HEK293 (cell line): ENCODE results near the gene DLG2.

Experiments
- CTCF ChIA-PET: fragments of 350-600 bp; formaldehyde crosslinking; extraction: SDS; loops from one replicate; lab custom pipeline; 2021; ENCODE audit warnings: antibody characterized with exemption; lab: Yijun Ruan, JAX
- POLR2A ChIA-PET: fragments of 300-600 bp; formaldehyde crosslinking; extraction: SDS; loops from one replicate; lab custom pipeline; 2020; ENCODE audit warnings: antibody characterized with exemption, inconsistent platforms; lab: Yijun Ruan, JAX
- H3K27ac ChIP-seq: fragments of 200-500 bp; sonication (Bioruptor generic); 2 replicates; pipeline ENCODE4 v1.5.1; 2014; ENCODE audit warnings: low read depth, low read length, control low read depth, inconsistent platforms; ENCODE audit errors: extremely low read depth
- H3K36me3 ChIP-seq, 2 experiments: fragments of 200-500 bp in 1 of 2; sonication (Bioruptor generic) in 1 of 2; 1 replicate in 1 of 2; 2 replicates in 1 of 2; pipeline ENCODE4 v1.5.1; 2014 to 2017; ENCODE audit warnings: inconsistent platforms in 2 of 2, low read length in 2 of 2; ENCODE audit not compliant: control insufficient read depth in 2 of 2, insufficient read depth in 1 of 2
- H3K4me1 ChIP-seq: fragments of 200-500 bp; sonication (Bioruptor generic); 2 replicates; pipeline ENCODE4 v1.5.1; 2014; ENCODE audit warnings: mild to moderate bottlenecking, low read length, inconsistent platforms; ENCODE audit not compliant: control insufficient read depth, insufficient read depth
- H3K4me3 ChIP-seq: 2 replicates; pipeline ENCODE4 v1.5.1; 2011; ENCODE audit warnings: low read depth, mild to moderate bottlenecking, control low read depth, low read length, moderate library complexity
- H3K9me3 ChIP-seq: fragments of 200-500 bp; sonication (Bioruptor generic); 2 replicates; pipeline ENCODE4 v1.5.1; 2014; ENCODE audit warnings: low read depth, low read length, inconsistent platforms; ENCODE audit not compliant: control insufficient read depth, insufficient read depth
- KLF1 ChIP-seq: fragments of 450-650 bp; formaldehyde crosslinking; IDR thresholded peaks from 2 replicates; pipeline ENCODE4 v1.5.1; 2016; ENCODE audit warnings: missing biosample characterization, missing genetic modification characterization
- PBX3 ChIP-seq: sonication (generic); formaldehyde crosslinking; IDR thresholded peaks from 2 replicates; pipeline ENCODE4 v1.8.1; 2022; ENCODE audit warnings: mild to moderate bottlenecking, moderate library complexity, missing genetic modification reagents
- SETDB1 ChIP-seq: IDR thresholded peaks from one replicate; pipeline ENCODE4 v1.6.1; 2017; ENCODE audit warnings: mild to moderate bottlenecking, low read length, moderate library complexity, mixed read lengths; ENCODE audit not compliant: insufficient read length
- ZBTB7A ChIP-seq: fragments of 450-650 bp; formaldehyde crosslinking; IDR thresholded peaks from 2 replicates; pipeline ENCODE4 v1.5.1; 2016; ENCODE audit warnings: low read depth, missing biosample characterization, missing genetic modification characterization
- ZNF10 ChIP-seq: fragments of 450-650 bp; formaldehyde crosslinking; IDR thresholded peaks from 2 replicates; pipeline ENCODE4 v1.5.1; 2017; ENCODE audit warnings: missing biosample characterization, missing genetic modification characterization
- ZNF16 ChIP-seq: fragments of 450-650 bp; formaldehyde crosslinking; IDR thresholded peaks from 2 replicates; pipeline ENCODE4 v1.5.1; 2016; ENCODE audit warnings: low read depth, missing biosample characterization, missing genetic modification characterization
- ZNF184 ChIP-seq: fragments of 450-650 bp; IDR thresholded peaks from 2 replicates; pipeline ENCODE4 v1.5.1; 2018; ENCODE audit warnings: missing biosample characterization, mild to moderate bottlenecking, missing genetic modification characterization
- ZNF223 ChIP-seq: fragments of 450-650 bp; formaldehyde crosslinking; IDR thresholded peaks from 2 replicates; pipeline ENCODE4 v1.5.1; 2016; ENCODE audit warnings: missing biosample characterization, missing genetic modification characterization
- ZNF280C ChIP-seq: fragments of 450-650 bp; formaldehyde crosslinking; IDR thresholded peaks from 2 replicates; pipeline ENCODE4 v1.5.1; 2016; ENCODE audit warnings: missing biosample characterization, missing genetic modification characterization
- ZNF311 ChIP-seq: fragments of 450-650 bp; formaldehyde crosslinking; IDR thresholded peaks from 2 replicates; pipeline ENCODE4 v1.5.1; 2017; ENCODE audit warnings: missing biosample characterization, missing genetic modification characterization, borderline replicate concordance
- ZNF324 ChIP-seq: fragments of 450-650 bp; formaldehyde crosslinking; IDR thresholded peaks from 2 replicates; pipeline ENCODE4 v1.5.1; 2016; ENCODE audit warnings: missing biosample characterization, missing genetic modification characterization
- ZNF423 ChIP-seq: fragments of 450-650 bp; formaldehyde crosslinking; IDR thresholded peaks from 2 replicates; pipeline ENCODE4 v1.5.1; 2016; ENCODE audit warnings: missing biosample characterization, missing genetic modification characterization
- ZNF433 ChIP-seq: fragments of 450-650 bp; formaldehyde crosslinking; IDR thresholded peaks from 2 replicates; pipeline ENCODE4 v1.5.1; 2016; ENCODE audit warnings: missing biosample characterization, missing genetic modification characterization, low read depth
- ZNF530 ChIP-seq: fragments of 450-650 bp; formaldehyde crosslinking; IDR thresholded peaks from 2 replicates; pipeline ENCODE4 v1.5.1; 2016; ENCODE audit warnings: low read depth, missing biosample characterization, missing genetic modification characterization
- ZNF549 ChIP-seq: fragments of 450-650 bp; IDR thresholded peaks from 2 replicates; pipeline ENCODE4 v1.5.1; 2018; ENCODE audit warnings: missing biosample characterization, missing genetic modification characterization, mild to moderate bottlenecking, inconsistent platforms, moderate library complexity
- ZNF558 ChIP-seq: fragments of 450-650 bp; formaldehyde crosslinking; IDR thresholded peaks from 2 replicates; pipeline ENCODE4 v1.5.1; 2016; ENCODE audit warnings: missing biosample characterization, missing genetic modification characterization
- ZNF580 ChIP-seq: fragments of 450-650 bp; formaldehyde crosslinking; IDR thresholded peaks from 2 replicates; pipeline ENCODE4 v1.5.1; 2016; ENCODE audit warnings: missing biosample characterization, missing genetic modification characterization
- ZNF623 ChIP-seq: fragments of 450-650 bp; formaldehyde crosslinking; IDR thresholded peaks from 2 replicates; pipeline ENCODE4 v1.5.1; 2016; ENCODE audit warnings: missing biosample characterization, missing genetic modification characterization
- ZNF626 ChIP-seq: fragments of 450-650 bp; sonication (Bioruptor Pico); formaldehyde crosslinking; IDR thresholded peaks from 2 replicates; pipeline ENCODE4 v1.5.1; 2018; ENCODE audit warnings: missing biosample characterization, missing genetic modification characterization, inconsistent platforms
- ZNF645 ChIP-seq: fragments of 450-650 bp; formaldehyde crosslinking; IDR thresholded peaks from 2 replicates; pipeline ENCODE4; 2016; ENCODE audit warnings: missing biosample characterization, missing genetic modification characterization
- ZNF843 ChIP-seq: fragments of 450-650 bp; formaldehyde crosslinking; IDR thresholded peaks from 2 replicates; pipeline ENCODE4 v1.5.1; 2016; ENCODE audit warnings: missing biosample characterization, missing genetic modification characterization

Gene DLG2

GRCh38 chr11:83678831-83679584 lies 1948.1 kb downstream of the DLG2 start:
- Histone ChIP-seq H3K4me3 (no peak overlapping the region), H3K36me3 (no peaks in the 10 kb centered on the region), H3K27ac (no peak overlapping the region), H3K9me3 (no peaks in the 10 kb centered on the region), H3K4me1 (0 out of 2 replicates have a peak, but pooled peaks cover 2% of the 10 kb centered on the region)
- ChIA-PET CTCF (interaction anchor here (0.6 to 0.7 kb wide), 2 partner anchors 139 to 366 kb away, joined by 3 read pairs; no protein-coding TSS in a partner anchor), POLR2A (no interaction called here)
- TF ChIP-seq ZNF580 (tag by site-specific recombination) (no peak), KLF1 (tag by site-specific recombination) (no peak), ZNF558 (tag by site-specific recombination) (no peak), ZNF184 (tag by site-specific recombination) (no peak), ZNF645 (tag by site-specific recombination) (no peak), ZNF433 (no peak), ZNF623 (no peak), ZNF311 (no peak), ZBTB7A (tag by site-specific recombination) (no peak), ZNF530 (tag by site-specific recombination) (no peak), PBX3 (CRISPR knock-in tag) (no peak), SETDB1 (no peak), ZNF16 (tag by site-specific recombination) (no peak), ZNF626 (tag by site-specific recombination) (no peak), ZNF280C (no peak)

- H3K27ac ChIP-seq = no peak overlapping the region
- H3K4me3 ChIP-seq = no peak overlapping the region
- H3K36me3 ChIP-seq = no peaks in the 10 kb centered on the region
- ChIA-PET CTCF (interaction anchor here (0.5 to 0.6 kb wide), 2 partner anchors 46 to 457 kb away, joined by 3 to 4 read pairs; no protein-coding TSS in a partner anchor), POLR2A (no interaction called here)
- 0 out of 2 replicates have a peak, but pooled peaks cover 2% of the 10 kb centered on the region for H3K4me1 ChIP-seq
- no peaks in the 10 kb centered on the region for H3K9me3 ChIP-seq
- TF ChIP-seq ZNF223 (tag by site-specific recombination) (no peak), ZNF623 (no peak), ZNF549 (tag by site-specific recombination) (no peak), ZNF423 (no peak), ZNF10 (no peak), ZNF843 (tag by site-specific recombination) (no peak), ZNF324 (tag by site-specific recombination) (no peak)
These were observed 1949.4 kb downstream of the DLG2 start for GRCh38 chr11:83677730-83678129.
